Heart right ventricle (tissue), 16 donors: ENCODE data around the gene PCCA. TPM values are rescaled to one million over a fixed set of nuclear protein-coding genes. Genes with fewer than 3 reads are reported as not detected.
A peak's percentile ranks its signal among the peaks of the same experiment; 100 is the strongest.

Experiments
- ATAC-seq, 8 donors: fragments of 200-7000 bp; cut with Tn5 transposase; one replicate each; pipeline ENCODE4 v1.9.1; 2020; ENCODE audit warnings: mild to moderate bottlenecking in 8 of 8, moderate library complexity in 8 of 8, moderate number of reproducible peaks in 1 of 8
- DNase-seq, 2 donors: peaks; one replicate each; pipeline ENCODE4 v3.0.0-alpha.2; 2020
- H3K27ac ChIP-seq, 10 donors: fragments of 200-600 bp; sonication (generic) in 2 of 10; one replicate each; pipeline versions ENCODE4 v1.5.0 to v1.8.0; 2020 to 2022; ENCODE audit warnings: mild to moderate bottlenecking in 3 of 10
- H3K27me3 ChIP-seq, 7 donors: fragments of 200-600 bp; one replicate each; pipeline ENCODE4 v1.8.0; 2021 to 2022; ENCODE audit warnings: mild to moderate bottlenecking in 2 of 7
- H3K36me3 ChIP-seq, 9 donors: fragments of 200-600 bp; sonication (generic) in 1 of 9; one replicate each; pipeline versions ENCODE4 v1.5.0 to v1.8.0; 2020 to 2022; ENCODE audit warnings: mild to moderate bottlenecking in 2 of 9
- H3K4me1 ChIP-seq, 9 donors: fragments of 200-600 bp; sonication (generic) in 1 of 9; one replicate each; pipeline versions ENCODE4 v1.5.0 to v1.8.0; 2020 to 2022; ENCODE audit warnings: mild to moderate bottlenecking in 4 of 9
- H3K4me3 ChIP-seq, 10 donors: fragments of 200-600 bp; sonication (generic) in 2 of 10; one replicate each; pipeline versions ENCODE4 v1.5.0 to v1.8.0; 2020 to 2022; ENCODE audit warnings: mild to moderate bottlenecking in 7 of 10, moderate library complexity in 2 of 10
- H3K9me3 ChIP-seq, 11 donors: fragments of 200-600 bp in 10 of 11; sonication (generic) in 2 of 11; one replicate each; pipeline versions ENCODE4 v1.5.0 to v1.8.0; 2013 to 2022; ENCODE audit warnings: mild to moderate bottlenecking in 2 of 11, control low read depth in 1 of 11, moderate library complexity in 1 of 11
- CTCF ChIP-seq, 9 donors: fragments of 200-600 bp; sonication (generic) in 2 of 9; IDR thresholded peaks; one replicate each; pipeline versions ENCODE4 v1.5.0 to v1.8.0; 2021 to 2022; ENCODE audit warnings: antibody characterized with exemption in 9 of 9, mild to moderate bottlenecking in 5 of 9, moderate library complexity in 1 of 9
- WGBS, 2 donors: extraction: QIAGEN DNeasy Blood & Tissue Kit; methylation state at CpG; one replicate each; pipeline ENCODE4 v1.1.7; 2013; ENCODE audit warnings: inconsistent platforms in 1 of 2; 5-methylcytosine and 5-hydroxymethylcytosine counted together
- intact Hi-C, 10 donors: fragments of 100-400 bp; cut with DNase I; formaldehyde crosslinking; loops; one replicate each; pipeline versions ENCODE4 v1.11.1 to v1.14.2; 2022
- polyA plus RNA-seq, 2 donors: library from polyadenylated mRNA; stranded (reverse); fragments of 200-250 nt; gene quantifications; one replicate each; pipeline ENCODE4 v1.2.3, GENCODE V29; 2013
- total RNA-seq, 10 donors: library from RNA; stranded (reverse); fragmentation: NEBNext Ultra II Directional in 3 of 10; extraction: Animal tissue kit (Norgen Biotek cat#: 25700) in 3 of 10; gene quantifications; one replicate each; pipeline versions ENCODE4 v1.2.1 to v1.2.4, GENCODE V29; 2021 to 2023
- donor health status: Arrhythmogenic right ventricular cardiomyopathy.
- donor health status: ischemic (EF 13 %, LVEDD 7.1; RV severe dilation, severe dysfunction).
- donor health status: healthy with polysubstance abuse.
- donor health status: DM: no; HTN: yes; CAD: no.
- donor health status: DM: no; HTN: no; CAD: no.
- donor health status: ischemic (EF 25% LVEDD 6.9; RV normal size, moderate dysfunction).
- donor health status: ischemic (EF 25% LVEDD 5.7; RV mildly dilated, moderate dysfunction).
- donor health status: healthy.
- donor health status: DM: yes; HTN: yes; CAD: no.
- donor health status: Ischemic cardiomyopathy.
- donor health status: ischemic (EF 35%, LVEDD 5.7; RV mildly dilated, moderate dysfunction).
- donor health status: nonischemic (EF 11% LVEDD 7.7; RV severe dilation, severe dysfunction).
- donor health status: DM: yes; HTN: yes; CAD: no.
- donor health status: PGD.
- donor health status: ischemic (EF 29% LVEDD 5.4; RV normal size, mild dysfunction).
- donor health status: nonischemic (EF 23%, LVEDD 6.1; RV moderate dilation, normal function).

Gene PCCA
- total and polyA plus RNA-seq, 12 donors = 21.2 to 71.9 (median 60.7) TPM

GRCh38 chr13:100209857-100210825 is 121.2 kb downstream of the PCCA start:
- 88 to 95% methylated on average over 8 of the region's 8 CpGs for WGBS, 2 donors

GRCh38 chr13:100211016-100211710 is 122.3 kb downstream of the PCCA start:
- Histone ChIP-seq H3K4me1 (peaks cover 0 to 43% (median 0%) of the 10 kb centered on the region in 9 donors), H3K9me3 (peaks cover 0 to 14% (median 0%) of the 10 kb centered on the region in 11 donors), H3K27me3 (no peaks in the 10 kb centered on the region), H3K4me3 (no peak overlapping the region), H3K36me3 (peaks cover 0 to 56% (median 0%) of the 10 kb centered on the region in 9 donors), H3K27ac (peak overlapping the region in 1 of 10 donors; percentile 28)
- DNase-seq (no peak), ATAC-seq (no peak)
- intact Hi-C loops = no loop called here
- TF ChIP-seq CTCF (IDR thresholded peaks at IDR 0.05) = no peak
- 82% methylated on average over 4 of the region's 4 CpGs for WGBS, 2 donors

More at GRCh38 chr13:100209857-100210825, 121.2 kb downstream of the PCCA start:
- intact Hi-C loops = no loop called here
- TF ChIP-seq CTCF (IDR thresholded peaks at IDR 0.05) = no peak
- Histone ChIP-seq H3K4me1 (peaks cover 0 to 43% (median 0%) of the 10 kb centered on the region in 9 donors), H3K27me3 (no peaks in the 10 kb centered on the region), H3K27ac (peak overlapping the region in 1 of 10 donors; percentile 26), H3K9me3 (peaks cover 0 to 14% (median 0%) of the 10 kb centered on the region in 11 donors), H3K4me3 (no peak overlapping the region), H3K36me3 (peaks cover 0 to 49% (median 0%) of the 10 kb centered on the region in 9 donors)
- no peak for ATAC-seq
- DNase-seq = no peak

GRCh38 chr13:100212904-100213553 is 124.1 kb downstream of the PCCA start:
- intact Hi-C loops = no loop called here
- TF ChIP-seq CTCF (IDR thresholded peaks at IDR 0.05) = no peak
- Histone ChIP-seq H3K9me3 (peaks cover 0 to 14% (median 0%) of the 10 kb centered on the region in 11 donors), H3K27me3 (no peaks in the 10 kb centered on the region), H3K4me1 (peaks cover 0 to 43% (median 0%) of the 10 kb centered on the region in 9 donors), H3K36me3 (peaks cover 0 to 63% (median 0%) of the 10 kb centered on the region in 9 donors), H3K4me3 (no peak overlapping the region), H3K27ac (no peak overlapping the region)
- ATAC-seq (no peak), DNase-seq (no peak)
- WGBS, 2 donors = 71 to 93% methylated on average over 2 of the region's 2 CpGs

GRCh38 chr13:100213576-100213975 is 124.7 kb downstream of the PCCA start:
- Histone ChIP-seq H3K27me3 (no peaks in the 10 kb centered on the region), H3K27ac (no peak overlapping the region), H3K36me3 (peaks cover 0 to 63% (median 0%) of the 10 kb centered on the region in 9 donors), H3K4me3 (no peak overlapping the region), H3K4me1 (peaks cover 0 to 43% (median 0%) of the 10 kb centered on the region in 9 donors), H3K9me3 (peaks cover 0 to 14% (median 0%) of the 10 kb centered on the region in 11 donors)
- no peak for DNase-seq
- WGBS, 2 donors = 99 to 100% methylated on average over 2 of the region's 2 CpGs
- TF ChIP-seq CTCF (IDR thresholded peaks at IDR 0.05) = no peak
- intact Hi-C loops = no loop called here
- no peak for ATAC-seq
